ENCODE measurements around the gene CUX1. TPM values are rescaled to one million over a fixed set of nuclear protein-coding genes. Genes with fewer than 3 reads are reported as not detected.

The CUX1 gene
- total and polyA plus RNA-seq, 2 of the 13 experiments (the other 11 are each of a cell fraction or from before 2014, with no cell fraction given), result 13.7 to 14.9 TPM

GRCh38 chr7:102285540-102286236, 468.3 kb downstream of the CUX1 start:
- no peak for FAIRE-seq
- no peaks in the 10 kb centered on the region for H3K9me3 ChIP-seq (ENCODE audit: low read length)
- H3K27ac ChIP-seq (ENCODE audit: extremely low read length, insufficient read depth, low read length), result no peak overlapping the region
- no peak overlapping the region for H2AFZ ChIP-seq (ENCODE audit: low read length)
- H3K79me2 ChIP-seq (ENCODE audit: insufficient read depth, low read length), result no peaks in the 10 kb centered on the region
- BruUV-seq (replicated peaks), result no TSS peak
- H3K27me3 ChIP-seq (ENCODE audit: control insufficient read depth in 1 of 2, insufficient read depth in 2 of 2, low read length in 2 of 2), result peaks cover 2 to 21% of the 10 kb centered on the region in 2 experiments; a peak in 3 of 5 replicates
- H3K4me1 ChIP-seq (ENCODE audit: insufficient read depth, low read length), result peaks cover 33% of the 10 kb centered on the region
- in situ Hi-C loops (cut with HindIII; ENCODE audit: extremely low pct_ligation_motif_present, low pct_unique_long_range_greater_than_20kb) (loop anchor here (5.0 kb wide), 1 partner anchor 107 kb away; no protein-coding TSS in a partner anchor), intact Hi-C loops (cut with micrococcal nuclease; ENCODE audit: unreplicated experiment) (no loop called here)
- no peaks in the 10 kb centered on the region for H3K36me3 ChIP-seq (replicated peaks in 1 of 2; ENCODE audit: control insufficient read depth in 1 of 2, insufficient read depth in 2 of 2, low read length in 2 of 2)
- ATAC-seq, result peak; percentile 14
- POLR2A ChIA-PET, result no interaction called here
- peak overlapping the region; percentile 78; the same call in 1 of the 2 replicates for H3K9ac ChIP-seq (ENCODE audit: insufficient read depth, low read depth, low read length)
- peaks cover 5% of the 10 kb centered on the region; the same call in 1 of the 2 replicates for H4K20me1 ChIP-seq (ENCODE audit: insufficient read depth, low read length)
- H3K4me2 ChIP-seq (ENCODE audit: low read depth, low read length), result peak overlapping the region; percentile 93
- H3K4me3 ChIP-seq (replicated peaks in 1 of 3; ENCODE audit: insufficient read depth in 1 of 3, low read depth in 2 of 3, low read length in 3 of 3), result peak overlapping the region; percentile 66 to 80 (median 71); a peak in 4 of 6 replicates
- DNase-seq (ENCODE audit: low spot score), result no peak
- WGBS (ENCODE audit: low lambda C conversion rate), result 34% methylated on average over 15 of the region's 19 CpGs
- CTCF ChIA-PET (ENCODE audit: low intra/inter-chr PET ratio, low total read pairs), result no interaction called here
- no peak for TF ChIP-seq MAFF (IDR thresholded peaks at IDR 0.05; ENCODE audit: low read depth, low read length)
- no peak for TF ChIP-seq ZNF343 (CRISPR knock-in tag; IDR thresholded peaks at IDR 0.05)
- no peak for TF ChIP-seq CHD4 (IDR thresholded peaks at IDR 0.05; ENCODE audit: borderline replicate concordance, low read length)
- TF ChIP-seq DZIP1 (CRISPR knock-in tag; IDR thresholded peaks at IDR 0.05), result no peak
- no peak for TF ChIP-seq ARNT (IDR thresholded peaks at IDR 0.05)
- no peak for TF ChIP-seq ZNF782 (CRISPR knock-in tag; IDR thresholded peaks at IDR 0.05; ENCODE audit: borderline replicate concordance)
- TF ChIP-seq ZNF460 (CRISPR knock-in tag; IDR thresholded peaks at IDR 0.05; ENCODE audit: borderline replicate concordance), result no peak
- TF ChIP-seq ETS1 (CRISPR knock-in tag; IDR thresholded peaks at IDR 0.05), result no peak
- TF ChIP-seq SNAPC4 (CRISPR knock-in tag; IDR thresholded peaks at IDR 0.05), result no peak
- 0 out of 2 replicates have a peak, but pooled peaks have one; percentile 44 for TF ChIP-seq ZNF780A (CRISPR knock-in tag; IDR thresholded peaks at IDR 0.05)
- TF ChIP-seq ZNF30 (CRISPR knock-in tag; IDR thresholded peaks at IDR 0.05), result no peak
- no peak for TF ChIP-seq MXD3 (CRISPR knock-in tag; IDR thresholded peaks at IDR 0.05)
- TF ChIP-seq SMARCC2 (IDR thresholded peaks at IDR 0.05), result no peak
- peak; percentile 54; the same call in 1 of the 2 replicates for TF ChIP-seq GZF1 (CRISPR knock-in tag; IDR thresholded peaks at IDR 0.05)
- no peak for TF ChIP-seq HMG20A (CRISPR knock-in tag; IDR thresholded peaks at IDR 0.05; ENCODE audit: borderline replicate concordance)
